Endodermal cell (in vitro differentiated cells): Measurements from ENCODE around the gene NCK1. TPM values are rescaled to one million over a fixed set of nuclear protein-coding genes. Genes with fewer than 3 reads are reported as not detected.

ENCODE experiments used
- DNase-seq: peaks from one replicate; pipeline ENCODE4 v3.0.0-alpha.2; 2017
- H3K27ac ChIP-seq: 2 replicates; pipeline ENCODE4 v1.5.1; 2013; ENCODE audit warnings: mild to moderate bottlenecking, low read depth, low read length, moderate library complexity
- H3K27me3 ChIP-seq: 2 replicates; pipeline ENCODE4 v1.6.1; 2013; ENCODE audit warnings: mild to moderate bottlenecking, low read length, moderate library complexity; ENCODE audit not compliant: insufficient read depth, control insufficient read depth, poor library complexity, severe bottlenecking
- H3K36me3 ChIP-seq: 2 replicates; pipeline ENCODE4 v1.7.0; 2013; ENCODE audit warnings: mild to moderate bottlenecking, low read length, moderate library complexity; ENCODE audit not compliant: control insufficient read depth, insufficient read depth
- H3K4me1 ChIP-seq: one replicate; pipeline ENCODE4 v1.7.0; 2013; ENCODE audit warnings: low read length; ENCODE audit not compliant: control insufficient read depth, insufficient read depth
- H3K4me3 ChIP-seq: 2 replicates; pipeline ENCODE4 v1.5.1; 2013; ENCODE audit warnings: mild to moderate bottlenecking, low read length, moderate library complexity
- H3K9ac ChIP-seq: 2 replicates; pipeline ENCODE4 v1.6.1; 2013; ENCODE audit warnings: mild to moderate bottlenecking, low read length, moderate library complexity; ENCODE audit not compliant: poor library complexity, severe bottlenecking; ENCODE audit errors: extremely low read depth
- H3K9me3 ChIP-seq: 2 replicates; pipeline ENCODE4 v1.6.1; 2013; ENCODE audit warnings: mild to moderate bottlenecking, low read length, moderate library complexity; ENCODE audit not compliant: control insufficient read depth
- H3K27ac Mint-ChIP-seq: 2 replicates; pipeline ENCODE4 v1.8.0; 2020; ENCODE audit warnings: mixed read lengths
- H3K27me3 Mint-ChIP-seq: 2 replicates; pipeline ENCODE4 v1.8.0; 2021; ENCODE audit warnings: mild to moderate bottlenecking, mixed read lengths; ENCODE audit not compliant: insufficient read depth
- H3K36me3 Mint-ChIP-seq: 2 replicates; pipeline ENCODE4 v1.8.0; 2020; ENCODE audit warnings: low read depth, mixed read lengths
- H3K4me1 Mint-ChIP-seq: 2 replicates; pipeline ENCODE4 v1.8.0; 2020; ENCODE audit warnings: mixed read lengths
- H3K4me3 Mint-ChIP-seq: 2 replicates; pipeline ENCODE4 v1.8.0; 2020; ENCODE audit warnings: mild to moderate bottlenecking, moderate library complexity, mixed read lengths
- H3K9me3 Mint-ChIP-seq: 2 replicates; pipeline ENCODE4 v1.8.0; 2020; ENCODE audit warnings: mild to moderate bottlenecking, mixed read lengths
- WGBS, 2 experiments: methylation state at CpG; one replicate each; pipeline versions ENCODE4 v1.1.5 to v1.1.7; 2013; ENCODE audit warnings: missing lambda C conversion rate in 2 of 2, mixed read lengths in 1 of 2; ENCODE audit not compliant: insufficient coverage in 1 of 2, insufficient read length in 1 of 2; 5-methylcytosine and 5-hydroxymethylcytosine counted together
- total RNA-seq, 2 donors: library from RNA; stranded (reverse); fragmentation: NEBNext Ultra II Directional in 1 of 2; extraction: Animal tissue kit (Norgen Biotek cat#: 25700) in 1 of 2; gene quantifications; 2 replicates in 1 of 2; 3 replicates in 1 of 2; pipeline ENCODE4 v1.2.1, GENCODE V29; 2021
- TF ChIP-seq, protein P1 (sequence below): fragments of 200-600 bp; sonication (generic); conservative IDR thresholded peaks from 2 replicates; pipeline ENCODE4 v1.5.0; 2021; ENCODE audit warnings: antibody characterized with exemption, mild to moderate bottlenecking

NCK1 gene
- total RNA-seq, 2 donors from 2014 or later = 24.5 to 28.9 TPM

DNA sequence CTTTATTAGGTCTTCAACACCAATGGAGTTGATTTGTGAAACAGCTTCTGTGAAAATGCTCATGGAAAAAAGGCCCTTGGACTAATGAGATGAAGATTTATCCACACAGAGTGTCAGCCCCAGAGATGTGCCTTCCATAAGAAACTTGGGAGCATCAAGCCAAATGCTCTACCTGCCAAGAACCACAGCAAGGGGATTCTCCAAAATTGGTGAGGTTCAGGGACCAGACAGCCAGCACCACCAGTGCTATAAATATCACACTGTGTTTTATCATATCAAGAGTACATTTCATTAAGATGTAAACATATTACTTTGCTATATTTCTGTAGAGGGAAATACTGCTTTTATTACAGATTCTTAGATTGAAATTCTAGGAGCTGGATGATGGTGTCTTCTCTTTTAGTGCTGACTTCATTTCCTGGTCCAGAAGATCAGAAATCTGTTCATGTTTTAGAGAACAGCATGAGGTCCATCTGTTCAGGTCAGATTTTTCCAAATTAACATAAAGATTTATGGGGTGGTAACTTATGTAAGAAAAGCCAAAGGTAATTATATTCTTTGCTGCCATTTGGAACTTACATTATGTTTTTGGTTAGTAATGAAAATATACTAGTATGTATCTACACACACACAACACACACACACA, 25.4 kb upstream of the NCK1 start:
- Mint-ChIP-seq H3K4me1 (peaks cover 14% of the 10 kb centered on the region), H3K4me3 (no peak overlapping the region), H3K36me3 (no peaks in the 10 kb centered on the region), H3K9me3 (no peaks in the 10 kb centered on the region), H3K27me3 (peaks cover 15% of the 10 kb centered on the region), H3K27ac (no peak overlapping the region)
- no peak for DNase-seq
- H3K27ac ChIP-seq = no peak overlapping the region
- H3K4me3 ChIP-seq = no peak overlapping the region
- H3K4me1 ChIP-seq = peaks cover under 1% of the 10 kb centered on the region
- H3K27me3 ChIP-seq = peaks cover 9% of the 10 kb centered on the region
- no peak overlapping the region for H3K9ac ChIP-seq
- no peaks in the 10 kb centered on the region for H3K36me3 ChIP-seq
- TF ChIP-seq, protein P1, sequence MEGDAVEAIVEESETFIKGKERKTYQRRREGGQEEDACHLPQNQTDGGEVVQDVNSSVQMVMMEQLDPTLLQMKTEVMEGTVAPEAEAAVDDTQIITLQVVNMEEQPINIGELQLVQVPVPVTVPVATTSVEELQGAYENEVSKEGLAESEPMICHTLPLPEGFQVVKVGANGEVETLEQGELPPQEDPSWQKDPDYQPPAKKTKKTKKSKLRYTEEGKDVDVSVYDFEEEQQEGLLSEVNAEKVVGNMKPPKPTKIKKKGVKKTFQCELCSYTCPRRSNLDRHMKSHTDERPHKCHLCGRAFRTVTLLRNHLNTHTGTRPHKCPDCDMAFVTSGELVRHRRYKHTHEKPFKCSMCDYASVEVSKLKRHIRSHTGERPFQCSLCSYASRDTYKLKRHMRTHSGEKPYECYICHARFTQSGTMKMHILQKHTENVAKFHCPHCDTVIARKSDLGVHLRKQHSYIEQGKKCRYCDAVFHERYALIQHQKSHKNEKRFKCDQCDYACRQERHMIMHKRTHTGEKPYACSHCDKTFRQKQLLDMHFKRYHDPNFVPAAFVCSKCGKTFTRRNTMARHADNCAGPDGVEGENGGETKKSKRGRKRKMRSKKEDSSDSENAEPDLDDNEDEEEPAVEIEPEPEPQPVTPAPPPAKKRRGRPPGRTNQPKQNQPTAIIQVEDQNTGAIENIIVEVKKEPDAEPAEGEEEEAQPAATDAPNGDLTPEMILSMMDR = no peak
- no peaks in the 10 kb centered on the region for H3K9me3 ChIP-seq

DNA sequence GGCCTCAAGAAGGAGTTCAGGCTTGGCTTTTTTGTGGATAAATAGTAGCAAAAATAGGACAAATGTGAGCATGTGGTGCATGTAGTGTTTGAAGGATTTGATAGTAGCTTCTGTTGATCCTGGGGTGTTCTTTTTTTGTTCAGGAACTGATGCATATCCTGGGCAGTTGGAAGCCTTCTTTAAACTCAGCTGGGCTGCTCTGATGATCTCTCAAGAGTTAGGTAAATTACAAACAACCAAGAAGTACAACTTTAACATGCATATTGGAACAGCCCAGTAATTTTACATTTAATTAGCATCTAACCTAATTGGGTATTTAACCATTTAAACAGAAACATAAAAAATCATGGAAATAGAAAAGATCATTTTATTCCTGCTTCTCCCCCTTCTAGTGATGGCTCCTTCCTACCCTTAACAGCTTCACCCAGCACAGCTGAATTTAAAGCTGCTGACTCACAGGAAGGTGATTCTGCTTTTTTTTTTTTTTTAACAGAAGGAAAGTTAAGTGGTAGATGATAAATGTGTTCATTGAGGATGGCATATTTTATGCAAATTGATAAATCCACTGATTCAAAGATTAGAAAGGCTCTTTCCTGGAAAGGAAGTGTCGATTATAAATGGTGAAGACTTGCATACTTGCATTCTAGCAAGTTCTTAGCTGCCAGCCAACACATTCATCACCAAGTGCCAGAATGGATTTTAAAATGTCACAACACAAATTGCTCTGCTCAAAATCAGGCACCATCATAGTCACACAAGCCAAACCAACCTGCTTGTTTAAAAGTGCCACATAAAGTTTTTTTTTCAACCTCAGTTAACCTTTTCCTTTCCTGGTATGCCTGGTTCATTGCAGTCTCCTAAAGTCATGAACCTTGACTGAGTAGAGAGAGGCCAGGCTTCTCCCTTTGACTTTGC, 23.1 kb upstream of the NCK1 start:
- Mint-ChIP-seq H3K4me3 (no peak overlapping the region), H3K9me3 (no peaks in the 10 kb centered on the region), H3K27ac (no peak overlapping the region), H3K36me3 (peaks cover 11% of the 10 kb centered on the region), H3K4me1 (peaks cover 14% of the 10 kb centered on the region), H3K27me3 (peaks cover 26% of the 10 kb centered on the region)
- H3K4me1 ChIP-seq = no peaks in the 10 kb centered on the region
- no peak overlapping the region for H3K4me3 ChIP-seq
- no peaks in the 10 kb centered on the region for H3K9me3 ChIP-seq
- no peak for DNase-seq
- no peak overlapping the region for H3K9ac ChIP-seq
- TF ChIP-seq, protein P1 = no peak
- WGBS, 2 experiments = 93% methylated on average over 1 of the region's 1 CpG; no CpG with 5 or more reads in 1 of the 2 experiments
- H3K27ac ChIP-seq = no peak overlapping the region
- peaks cover 9% of the 10 kb centered on the region for H3K27me3 ChIP-seq
- H3K36me3 ChIP-seq = no peaks in the 10 kb centered on the region

DNA sequence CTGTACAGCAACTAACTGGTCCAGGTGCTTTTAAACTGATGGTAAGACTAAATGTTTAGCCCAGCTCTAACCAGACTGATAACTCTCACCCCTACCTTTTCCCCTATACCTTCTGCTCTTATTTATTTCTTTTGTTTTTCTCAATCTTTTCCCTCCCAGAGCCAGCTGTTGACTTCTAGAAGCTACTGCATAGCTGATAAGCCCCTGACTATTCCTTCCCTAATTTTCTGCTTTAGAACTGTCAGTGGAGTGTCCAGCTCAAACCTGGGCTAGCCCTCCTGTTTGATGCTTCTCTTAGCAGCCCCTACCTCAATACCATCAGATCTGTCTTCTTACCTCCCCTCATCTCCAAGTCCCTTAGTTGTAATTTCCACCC, 22.5 kb upstream of the NCK1 start:
- Mint-ChIP-seq H3K4me1 (peaks cover 14% of the 10 kb centered on the region), H3K9me3 (no peaks in the 10 kb centered on the region), H3K27me3 (peaks cover 29% of the 10 kb centered on the region), H3K27ac (no peak overlapping the region), H3K36me3 (peaks cover 12% of the 10 kb centered on the region), H3K4me3 (no peak overlapping the region)
- Histone ChIP-seq H3K9me3 (no peaks in the 10 kb centered on the region), H3K36me3 (no peaks in the 10 kb centered on the region), H3K4me1 (no peaks in the 10 kb centered on the region), H3K27me3 (peaks cover 9% of the 10 kb centered on the region), H3K9ac (no peak overlapping the region), H3K27ac (no peak overlapping the region), H3K4me3 (no peak overlapping the region)
- DNase-seq = no peak
- TF ChIP-seq, protein P1 = no peak
